ENCODE measurements around the gene EML6. TPM values are rescaled to one million over a fixed set of nuclear protein-coding genes. Genes with fewer than 3 reads are reported as not detected.

Gene EML6
- polyA plus RNA-seq, 1 donor, result 6.0 TPM

GRCh38 chr2:54967759-54968365, 244.4 kb downstream of the EML6 start:
- no peak for DNase-seq
- whole genome bisulfite sequencing (ENCODE audit: insufficient coverage, low lambda C conversion rate), result no CpG with 5 or more reads among the region's 18 CpGs
- H3K4me3 ChIP-seq (ENCODE audit: low read length), result no peak overlapping the region
- H3K27ac ChIP-seq (ENCODE audit: low read length), result no peak overlapping the region
- peaks cover 6% of the 10 kb centered on the region for H3K9me3 ChIP-seq (ENCODE audit: control insufficient read depth, low read depth, low read length)
- peaks cover 10% of the 10 kb centered on the region for H3K4me1 ChIP-seq (ENCODE audit: control insufficient read depth, insufficient read depth, low read length)
- H3K27me3 ChIP-seq (ENCODE audit: control insufficient read depth, insufficient read depth, low read length), result no peaks in the 10 kb centered on the region
- H3K36me3 ChIP-seq (ENCODE audit: control insufficient read depth, insufficient read depth, low read length), result peaks cover 36% of the 10 kb centered on the region

GRCh38 chr2:54968561-54969218, 245.2 kb downstream of the EML6 start:
- Histone ChIP-seq H3K9me3 (ENCODE audit: control insufficient read depth, low read depth, low read length) (peaks cover 6% of the 10 kb centered on the region), H3K36me3 (ENCODE audit: control insufficient read depth, insufficient read depth, low read length) (peaks cover 40% of the 10 kb centered on the region), H3K4me1 (ENCODE audit: control insufficient read depth, insufficient read depth, low read length) (peaks cover 4% of the 10 kb centered on the region), H3K27ac (ENCODE audit: low read length) (no peak overlapping the region), H3K4me3 (ENCODE audit: low read length) (no peak overlapping the region), H3K27me3 (ENCODE audit: control insufficient read depth, insufficient read depth, low read length) (no peaks in the 10 kb centered on the region)
- DNase-seq, result no peak
- 90% methylated on average over 2 of the region's 10 CpGs for WGBS (ENCODE audit: insufficient coverage, low lambda C conversion rate)

GRCh38 chr2:54969295-54969939, 246.0 kb downstream of the EML6 start:
- WGBS (ENCODE audit: insufficient coverage, low lambda C conversion rate), result no CpG with 5 or more reads among the region's 4 CpGs
- no peak overlapping the region for H3K4me3 ChIP-seq (ENCODE audit: low read length)
- peaks cover 6% of the 10 kb centered on the region for H3K9me3 ChIP-seq (ENCODE audit: control insufficient read depth, low read depth, low read length)
- no peaks in the 10 kb centered on the region for H3K4me1 ChIP-seq (ENCODE audit: control insufficient read depth, insufficient read depth, low read length)
- no peak for DNase-seq
- no peaks in the 10 kb centered on the region for H3K27me3 ChIP-seq (ENCODE audit: control insufficient read depth, insufficient read depth, low read length)
- H3K36me3 ChIP-seq (ENCODE audit: control insufficient read depth, insufficient read depth, low read length), result peaks cover 47% of the 10 kb centered on the region
- no peak overlapping the region for H3K27ac ChIP-seq (ENCODE audit: low read length)

- no peak for DNase-seq
- Histone ChIP-seq H3K4me1 (ENCODE audit: control insufficient read depth, insufficient read depth, low read length) (no peaks in the 10 kb centered on the region), H3K27ac (ENCODE audit: low read length) (no peak overlapping the region), H3K27me3 (ENCODE audit: control insufficient read depth, insufficient read depth, low read length) (no peaks in the 10 kb centered on the region), H3K36me3 (ENCODE audit: control insufficient read depth, insufficient read depth, low read length) (peaks cover 49% of the 10 kb centered on the region), H3K9me3 (ENCODE audit: control insufficient read depth, low read depth, low read length) (peaks cover 6% of the 10 kb centered on the region), H3K4me3 (ENCODE audit: low read length) (no peak overlapping the region)
- 100% methylated on average over 1 of the region's 7 CpGs for WGBS (ENCODE audit: insufficient coverage, low lambda C conversion rate)
Observed at GRCh38 chr2:54969940-54970338, 246.5 kb downstream of the EML6 start.

- Histone ChIP-seq H3K27ac (ENCODE audit: low read length) (no peak overlapping the region), H3K36me3 (ENCODE audit: control insufficient read depth, insufficient read depth, low read length) (peaks cover 33% of the 10 kb centered on the region), H3K9me3 (ENCODE audit: control insufficient read depth, low read depth, low read length) (peaks cover 6% of the 10 kb centered on the region), H3K4me3 (ENCODE audit: low read length) (no peak overlapping the region), H3K4me1 (ENCODE audit: control insufficient read depth, insufficient read depth, low read length) (peaks cover 15% of the 10 kb centered on the region), H3K27me3 (ENCODE audit: control insufficient read depth, insufficient read depth, low read length) (no peaks in the 10 kb centered on the region)
- DNase-seq, result no peak
- 100% methylated on average over 1 of the region's 2 CpGs for WGBS (ENCODE audit: insufficient coverage, low lambda C conversion rate)
Observed at GRCh38 chr2:54975175-54975574, 251.7 kb downstream of the EML6 start.

GRCh38 chr2:54975598-54976492, 252.4 kb downstream of the EML6 start:
- H3K4me1 ChIP-seq (ENCODE audit: control insufficient read depth, insufficient read depth, low read length), result peaks cover 15% of the 10 kb centered on the region
- 80% methylated on average over 1 of the region's 4 CpGs for WGBS (ENCODE audit: insufficient coverage, low lambda C conversion rate)

GRCh38 chr2:54977149-54977548, 253.7 kb downstream of the EML6 start:
- WGBS (ENCODE audit: insufficient coverage, low lambda C conversion rate), result 46% methylated on average over 2 of the region's 2 CpGs
- no peaks in the 10 kb centered on the region for H3K27me3 ChIP-seq (ENCODE audit: control insufficient read depth, insufficient read depth, low read length)
- peak in 1 of 2 donors; percentile 29 for DNase-seq
- H3K4me3 ChIP-seq (ENCODE audit: low read length), result no peak overlapping the region
- peaks cover 28% of the 10 kb centered on the region for H3K36me3 ChIP-seq (ENCODE audit: control insufficient read depth, insufficient read depth, low read length)
- peaks cover 15% of the 10 kb centered on the region for H3K4me1 ChIP-seq (ENCODE audit: control insufficient read depth, insufficient read depth, low read length)
- peak overlapping the region; percentile 35 for H3K27ac ChIP-seq (ENCODE audit: low read length)
- H3K9me3 ChIP-seq (ENCODE audit: control insufficient read depth, low read depth, low read length), result peaks cover 6% of the 10 kb centered on the region

More at GRCh38 chr2:54975598-54976492, 252.4 kb downstream of the EML6 start:
- no peak for DNase-seq
- Histone ChIP-seq H3K4me3 (ENCODE audit: low read length) (no peak overlapping the region), H3K27ac (ENCODE audit: low read length) (peak overlapping the region; percentile 35), H3K27me3 (ENCODE audit: control insufficient read depth, insufficient read depth, low read length) (no peaks in the 10 kb centered on the region), H3K9me3 (ENCODE audit: control insufficient read depth, low read depth, low read length) (peaks cover 6% of the 10 kb centered on the region), H3K36me3 (ENCODE audit: control insufficient read depth, insufficient read depth, low read length) (peaks cover 27% of the 10 kb centered on the region)

GRCh38 chr2:54979321-54980044, 256.0 kb downstream of the EML6 start:
- H3K36me3 ChIP-seq (ENCODE audit: control insufficient read depth, insufficient read depth, low read length), result peaks cover 27% of the 10 kb centered on the region
- 33% methylated on average over 2 of the region's 4 CpGs for WGBS (ENCODE audit: insufficient coverage, low lambda C conversion rate)
- H3K27me3 ChIP-seq (ENCODE audit: control insufficient read depth, insufficient read depth, low read length), result no peaks in the 10 kb centered on the region
- no peaks in the 10 kb centered on the region for H3K9me3 ChIP-seq (ENCODE audit: control insufficient read depth, low read depth, low read length)
- DNase-seq, result no peak
- H3K4me3 ChIP-seq (ENCODE audit: low read length), result no peak overlapping the region
- no peak overlapping the region for H3K27ac ChIP-seq (ENCODE audit: low read length)
- peaks cover 15% of the 10 kb centered on the region for H3K4me1 ChIP-seq (ENCODE audit: control insufficient read depth, insufficient read depth, low read length)

- no peaks in the 10 kb centered on the region for H3K27me3 ChIP-seq (ENCODE audit: control insufficient read depth, insufficient read depth, low read length)
- peaks cover 35% of the 10 kb centered on the region for H3K36me3 ChIP-seq (ENCODE audit: control insufficient read depth, insufficient read depth, low read length)
- WGBS (ENCODE audit: insufficient coverage, low lambda C conversion rate), result no CpG with 5 or more reads among the region's 2 CpGs
- DNase-seq, result no peak
- H3K4me1 ChIP-seq (ENCODE audit: control insufficient read depth, insufficient read depth, low read length), result peaks cover 8% of the 10 kb centered on the region
- no peak overlapping the region for H3K27ac ChIP-seq (ENCODE audit: low read length)
- no peaks in the 10 kb centered on the region for H3K9me3 ChIP-seq (ENCODE audit: control insufficient read depth, low read depth, low read length)
- H3K4me3 ChIP-seq (ENCODE audit: low read length), result no peak overlapping the region
Observed at GRCh38 chr2:54981385-54981784, 257.9 kb downstream of the EML6 start.

Measured in large intestine (tissue), 3 donors.